HG03432 (cell line): ENCODE data around the gene NXN.
"Not testable (repeated sequence)": the region's sequence is repeated elsewhere in the genome, so short reads cannot be mapped to it uniquely, and the experiment has no call there.

Source experiments
- ATAC-seq: cut with Tn5 transposase; IDR thresholded peaks from one replicate; pipeline ENCODE4 v1.9.1; 2021; ENCODE audit warnings: mild to moderate bottlenecking, moderate library complexity; ENCODE audit not compliant: unreplicated experiment

Gene NXN

DNA sequence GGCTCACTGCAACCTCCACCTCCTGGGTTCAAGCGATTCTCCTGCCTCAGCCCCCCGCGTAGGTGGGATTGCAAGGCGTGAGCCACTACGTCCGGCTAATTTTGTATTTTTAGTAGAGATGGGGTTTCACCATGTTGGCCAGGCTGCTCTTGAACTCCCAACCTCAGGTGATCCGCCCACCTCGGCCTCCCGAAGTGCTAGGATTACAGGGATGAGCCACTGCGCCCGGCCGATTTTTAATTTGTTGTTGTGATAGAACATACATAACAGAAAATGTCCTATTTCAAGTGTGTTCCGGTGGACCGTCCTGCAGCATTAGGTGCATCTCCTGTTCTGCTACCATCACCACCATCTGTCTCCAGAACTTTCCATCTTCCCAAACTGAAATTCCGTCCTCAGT lies 55.3 kb downstream of the NXN start:
- ATAC-seq = not testable (repeated sequence)

DNA sequence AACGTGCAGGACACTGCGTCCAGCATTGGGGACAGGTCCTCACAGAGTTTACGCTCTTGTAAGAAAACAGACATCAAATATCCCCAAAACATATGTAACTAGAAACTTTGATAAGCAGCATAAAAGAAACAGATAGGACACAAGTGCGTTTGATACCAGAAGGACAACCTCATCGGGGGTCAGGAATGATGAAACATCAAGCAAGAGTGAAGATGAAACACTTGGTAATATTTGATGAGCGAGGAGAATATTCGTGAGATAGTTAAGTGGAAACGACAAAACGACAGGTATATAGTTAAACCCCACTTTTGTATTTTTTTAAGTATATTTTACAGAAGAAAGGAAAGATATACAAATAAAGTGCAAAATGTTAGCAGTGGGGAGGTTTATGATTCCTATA lies 55.9 kb downstream of the NXN start:
- no peak for ATAC-seq

DNA sequence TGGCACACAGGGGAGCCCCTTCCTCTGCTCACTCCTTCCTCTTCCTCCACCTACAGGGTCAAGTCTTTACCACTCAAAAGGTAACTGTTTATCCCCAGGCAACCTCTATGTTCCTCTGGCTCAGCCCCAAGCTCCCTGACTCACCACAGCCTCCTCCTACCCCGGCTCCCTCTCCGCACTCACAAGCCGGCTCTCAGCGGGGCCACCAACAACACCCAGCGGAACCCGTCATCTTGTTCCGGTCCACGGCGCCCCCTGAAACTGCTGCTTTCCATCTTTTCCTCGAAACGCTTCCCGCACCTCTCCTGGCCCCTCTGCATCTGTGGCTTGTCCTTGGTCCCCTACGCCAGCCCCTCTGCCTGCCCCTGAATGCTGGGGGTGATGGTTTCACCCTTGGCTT lies 58.4 kb downstream of the NXN start:
- ATAC-seq = no peak

DNA sequence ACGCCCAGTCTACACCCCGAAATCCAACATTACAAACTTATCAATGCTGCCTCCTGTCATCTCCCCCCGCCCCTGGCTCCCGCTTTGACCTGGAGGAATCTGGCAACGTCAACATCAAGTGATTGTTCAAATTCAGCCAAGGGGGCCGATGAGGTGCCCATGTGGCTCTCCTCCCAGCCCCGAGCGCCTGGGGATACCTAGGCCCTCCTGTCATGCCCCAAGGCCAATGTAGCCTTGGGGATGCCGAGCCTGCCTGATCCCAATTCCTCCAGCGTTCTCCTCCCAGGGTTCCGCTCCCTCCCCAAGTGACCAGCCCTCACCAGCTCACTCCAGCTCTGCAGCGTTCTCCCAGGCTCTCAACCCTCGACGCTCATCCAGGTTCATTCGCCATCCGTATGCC lies 59.4 kb downstream of the NXN start:
- ATAC-seq = no peak

DNA sequence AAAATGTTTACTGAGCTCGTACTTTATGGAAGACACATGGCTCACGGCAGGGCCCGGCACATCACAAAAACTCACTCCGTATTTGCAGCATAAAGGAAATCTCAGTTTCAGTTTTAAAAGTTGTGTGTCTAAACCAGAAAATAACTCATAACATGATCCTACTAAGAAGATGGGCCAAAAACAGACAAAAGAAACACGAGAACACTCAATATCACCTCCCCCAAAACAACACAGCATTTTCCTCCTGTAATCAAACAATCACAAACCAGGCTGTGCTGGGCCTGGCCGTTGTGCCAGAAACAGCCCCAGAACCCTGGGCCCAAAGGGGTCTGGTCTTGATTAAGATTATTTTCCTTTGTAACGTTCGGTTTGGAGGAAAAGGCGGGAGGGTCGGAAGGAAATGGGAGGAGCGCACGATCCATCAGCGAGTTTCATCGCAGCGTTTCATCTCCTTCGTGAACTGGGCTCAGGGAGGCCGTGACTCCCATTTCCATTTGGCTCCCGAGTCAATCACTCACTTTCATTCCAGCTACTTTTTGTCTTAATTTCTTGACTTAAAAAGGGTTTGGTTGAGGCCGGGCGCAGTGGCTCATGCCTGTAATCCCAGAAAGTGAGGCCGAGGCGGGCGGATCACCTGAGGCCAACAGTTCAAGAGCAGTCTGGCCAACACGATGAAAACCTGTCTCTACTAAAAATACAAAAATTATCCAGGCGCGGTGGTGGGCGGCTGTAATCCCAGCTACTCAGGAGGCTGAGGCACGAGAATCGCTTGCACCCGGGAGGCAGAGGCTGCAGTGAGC lies 61.4 kb downstream of the NXN start:
- no peak for ATAC-seq

DNA sequence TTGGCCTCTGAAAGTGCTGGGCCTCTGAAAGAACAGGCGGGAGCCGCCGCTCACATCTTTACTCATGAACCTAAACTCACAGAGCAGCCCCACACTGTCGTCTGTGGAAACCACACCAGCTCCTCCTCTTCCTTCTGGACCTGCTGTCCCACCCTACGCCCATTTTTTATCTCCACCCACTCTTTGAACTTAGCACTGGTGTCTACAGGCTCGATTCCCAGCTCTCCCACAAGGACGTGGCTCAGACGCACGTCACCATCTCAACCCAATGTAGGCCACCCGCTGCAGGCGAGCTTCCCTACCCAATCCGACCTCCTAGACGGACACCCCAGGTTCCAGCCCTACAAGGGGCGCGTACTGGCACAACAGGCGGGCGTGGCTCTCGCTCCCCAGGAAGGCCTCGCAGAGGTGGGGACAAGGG lies 62.2 kb downstream of the NXN start:
- no peak for ATAC-seq

DNA sequence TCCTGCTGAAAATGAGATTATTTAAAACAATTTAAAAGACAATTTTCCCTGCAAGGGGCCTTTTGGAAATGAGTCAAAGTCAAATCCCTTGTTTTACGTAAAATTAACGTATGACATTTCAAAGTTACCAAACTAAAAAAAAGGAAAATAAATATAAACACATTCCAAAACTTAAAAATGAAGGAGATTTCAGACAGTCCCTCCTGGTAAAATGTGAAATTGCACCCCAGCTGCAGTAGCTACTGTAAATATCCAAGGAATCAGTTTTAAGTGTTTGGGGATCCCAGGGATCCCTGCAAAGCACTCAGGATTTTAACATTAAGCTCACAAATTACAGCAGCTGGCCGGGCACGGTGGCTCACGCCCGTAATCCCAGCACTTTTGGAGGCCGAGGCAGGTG lies 63.3 kb downstream of the NXN start:
- no peak for ATAC-seq

DNA sequence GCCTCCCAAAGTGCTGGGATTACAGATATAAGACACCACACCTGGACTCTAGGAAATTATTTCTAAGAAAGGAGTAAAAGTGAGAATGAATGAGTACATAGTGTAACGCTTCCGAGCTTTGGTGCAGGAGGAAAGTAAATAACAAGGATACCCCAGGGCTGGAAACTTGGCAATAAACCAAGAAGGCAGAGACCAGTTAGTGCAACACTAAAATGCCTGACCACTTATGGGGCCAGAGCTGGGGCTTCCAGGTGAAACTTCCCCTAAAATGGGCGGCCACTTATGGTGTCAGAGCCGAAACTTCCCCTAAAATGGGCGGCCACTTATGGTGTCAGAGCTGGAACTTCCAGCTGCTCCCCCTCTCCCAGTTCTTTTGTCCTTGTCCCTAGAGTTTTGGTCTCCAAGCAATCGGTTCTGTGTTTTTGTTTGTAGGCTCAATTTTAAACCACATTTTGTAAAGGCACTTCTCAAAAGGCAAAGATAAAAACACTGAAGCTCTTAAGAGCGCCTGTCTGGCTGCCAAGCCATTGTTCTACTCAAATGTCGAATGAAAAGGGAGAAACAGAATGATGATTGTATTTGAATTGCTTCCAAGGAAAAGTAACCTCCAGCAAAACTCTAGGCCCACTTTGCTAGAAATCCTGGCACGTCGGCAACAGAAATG lies 63.9 kb downstream of the NXN start:
- ATAC-seq = no peak

DNA sequence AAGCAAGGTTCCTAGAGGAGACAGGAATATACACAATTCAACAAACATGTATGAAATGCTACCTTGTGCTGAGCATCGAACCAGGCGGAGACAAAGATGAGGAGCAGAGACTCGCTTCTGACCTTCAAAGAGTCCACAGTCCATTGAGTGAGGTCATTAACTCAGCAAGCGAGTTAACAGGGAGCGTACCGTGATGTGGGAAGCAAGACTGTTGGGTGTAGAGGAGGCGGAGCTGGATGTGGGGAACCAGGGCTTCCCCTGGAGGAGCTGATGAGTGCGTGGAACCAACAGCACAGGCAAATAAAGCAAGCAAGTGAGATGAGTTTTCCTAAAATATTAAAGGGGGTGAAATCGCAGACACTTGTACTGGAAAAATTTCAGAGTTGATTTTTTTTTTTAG lies 65.0 kb downstream of the NXN start:
- ATAC-seq = no peak

DNA sequence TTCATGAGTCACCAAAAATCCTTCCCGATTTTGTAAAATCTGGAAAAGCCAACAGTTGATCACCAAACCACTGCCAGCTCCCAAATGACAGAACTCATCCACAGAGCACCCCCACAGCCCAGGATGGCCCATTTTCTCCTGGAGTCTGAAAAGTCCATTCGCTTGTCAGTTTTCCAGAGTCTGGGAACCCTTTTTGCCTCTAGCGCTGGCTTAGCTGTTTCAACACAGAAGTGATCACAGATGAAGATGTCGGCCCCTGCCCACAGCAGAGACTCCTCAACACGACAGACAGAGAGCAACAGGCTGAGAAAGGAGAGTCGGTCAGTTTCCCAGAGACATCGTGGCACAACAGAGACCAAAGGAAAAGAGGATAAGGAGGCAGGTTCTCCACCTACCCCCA lies 66.4 kb downstream of the NXN start:
- ATAC-seq = no peak

DNA sequence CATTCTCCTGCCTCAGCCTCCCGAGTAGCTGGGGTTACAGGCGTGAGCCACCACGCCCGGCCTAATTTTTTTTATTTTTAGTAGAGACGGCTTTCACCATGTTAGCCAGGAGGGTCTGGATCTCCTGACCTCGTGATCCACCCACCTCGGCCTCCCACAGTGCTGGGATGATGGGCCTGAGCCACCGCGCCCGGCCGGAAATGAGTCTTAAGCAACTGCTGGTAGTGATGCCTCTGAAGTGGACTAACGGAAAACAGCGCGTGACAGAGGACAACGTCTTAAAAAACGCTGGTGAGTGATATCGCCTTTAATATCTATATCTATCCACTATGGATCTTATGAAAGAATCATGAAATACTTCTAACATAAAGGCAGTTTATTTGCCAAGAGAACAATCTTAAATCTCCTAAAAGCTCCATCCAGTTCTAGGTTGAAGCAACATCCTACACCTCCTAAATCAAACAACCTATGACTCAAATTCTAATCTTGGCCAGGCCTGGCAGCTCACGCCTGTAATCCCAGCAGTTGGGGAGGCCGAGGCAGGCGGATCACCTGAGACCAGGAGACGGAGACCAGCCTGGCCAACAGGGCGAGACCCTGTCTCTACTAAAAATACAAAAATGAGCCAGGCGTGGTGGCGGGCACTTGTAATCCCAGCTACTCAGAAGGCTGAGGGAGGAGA lies 69.8 kb downstream of the NXN start:
- no peak for ATAC-seq

DNA sequence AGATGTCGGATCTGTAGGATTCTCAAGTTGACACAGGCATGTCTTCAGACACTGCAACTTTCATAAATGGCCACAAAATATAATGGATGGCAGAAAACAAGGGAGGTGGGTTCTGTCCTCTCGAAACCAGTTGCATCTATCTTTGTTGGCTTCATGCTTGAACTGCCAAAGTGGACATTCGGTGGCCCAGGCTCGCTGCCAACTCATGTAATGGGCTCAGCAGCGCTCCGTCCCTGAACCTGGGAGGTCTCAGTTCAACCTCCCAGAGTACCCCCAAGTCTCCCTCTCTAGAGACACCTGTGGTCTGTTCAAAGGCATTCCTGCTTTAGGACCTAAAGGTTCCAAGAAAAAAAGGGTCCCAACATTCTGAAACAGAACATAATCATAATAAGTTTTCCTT lies 71.9 kb downstream of the NXN start:
- no peak for ATAC-seq

DNA sequence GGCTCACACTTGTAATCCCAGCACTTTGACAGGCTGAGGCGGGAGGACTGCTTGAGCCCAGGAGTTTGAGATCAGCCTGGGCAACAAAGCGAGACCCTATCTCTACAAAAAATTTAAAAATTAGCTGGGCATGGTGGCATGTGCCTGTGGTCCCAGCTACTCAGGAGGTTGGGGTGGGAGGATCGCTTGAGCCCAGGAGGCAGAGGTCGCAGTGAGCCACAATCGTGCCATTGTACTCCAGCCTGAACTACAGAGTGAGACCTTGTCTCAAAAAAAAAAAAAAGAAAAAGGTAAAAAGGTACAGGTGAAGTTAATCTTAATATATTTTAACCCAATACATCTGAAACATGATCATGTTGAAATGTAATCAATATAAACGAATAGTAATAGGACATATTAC lies 73.9 kb downstream of the NXN start:
- not testable (repeated sequence) for ATAC-seq

DNA sequence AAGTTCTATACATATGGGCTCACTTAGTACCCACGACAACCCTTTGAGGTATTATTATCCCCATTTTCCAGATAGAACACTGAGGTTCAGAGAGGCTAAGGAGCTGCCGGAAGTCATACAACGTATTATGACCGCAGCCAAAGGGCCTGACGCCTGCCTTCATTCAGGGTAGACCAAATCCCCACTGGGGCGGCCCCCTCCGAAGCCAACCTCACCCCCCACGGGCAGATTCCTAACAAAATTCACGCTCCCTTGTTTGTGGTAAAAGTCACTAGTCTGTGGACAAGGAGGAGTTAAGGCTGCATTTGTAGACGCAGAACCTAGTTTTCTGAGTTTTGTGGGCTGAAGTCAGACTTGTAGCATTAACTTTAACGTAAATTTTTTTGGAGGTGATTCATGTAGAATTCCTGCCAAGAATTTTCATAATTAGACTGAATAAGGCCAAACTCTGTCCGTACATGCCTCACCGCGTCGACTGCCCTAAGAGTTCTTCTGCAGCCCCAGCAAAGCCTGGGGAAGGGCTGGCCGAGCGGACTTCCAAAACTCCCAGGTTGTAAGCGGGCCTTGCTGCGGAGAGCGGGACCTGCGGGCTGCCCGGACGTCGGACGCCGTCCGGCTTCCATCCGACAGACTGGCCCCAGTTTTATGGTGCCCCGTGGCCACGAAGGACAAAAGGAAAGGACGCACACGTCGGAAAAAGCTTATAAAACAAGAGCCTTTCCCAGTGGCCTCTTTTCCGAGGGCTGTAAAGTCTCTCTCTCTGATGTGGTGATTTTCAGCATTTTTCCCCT lies 75.7 kb downstream of the NXN start:
- ATAC-seq = no peak

DNA sequence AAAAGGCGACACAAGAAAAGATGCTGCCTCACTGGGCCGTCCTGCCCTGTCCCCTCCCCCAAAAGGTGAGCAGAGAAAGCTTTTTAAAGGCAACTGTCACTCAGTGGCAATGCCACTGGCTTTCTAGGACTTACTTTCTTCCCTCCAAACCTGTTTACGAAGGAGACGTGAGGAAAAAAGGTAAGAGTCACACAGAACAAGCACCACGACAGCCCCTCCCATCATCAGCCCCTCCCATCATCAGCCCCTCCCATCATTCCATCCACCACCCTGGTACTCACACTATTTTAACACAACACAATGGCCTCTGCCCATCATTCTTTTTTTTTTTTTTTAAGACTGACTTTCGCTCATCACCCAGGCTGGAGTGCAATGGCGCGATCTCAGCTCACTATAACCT lies 77.1 kb downstream of the NXN start:
- ATAC-seq = no peak

DNA sequence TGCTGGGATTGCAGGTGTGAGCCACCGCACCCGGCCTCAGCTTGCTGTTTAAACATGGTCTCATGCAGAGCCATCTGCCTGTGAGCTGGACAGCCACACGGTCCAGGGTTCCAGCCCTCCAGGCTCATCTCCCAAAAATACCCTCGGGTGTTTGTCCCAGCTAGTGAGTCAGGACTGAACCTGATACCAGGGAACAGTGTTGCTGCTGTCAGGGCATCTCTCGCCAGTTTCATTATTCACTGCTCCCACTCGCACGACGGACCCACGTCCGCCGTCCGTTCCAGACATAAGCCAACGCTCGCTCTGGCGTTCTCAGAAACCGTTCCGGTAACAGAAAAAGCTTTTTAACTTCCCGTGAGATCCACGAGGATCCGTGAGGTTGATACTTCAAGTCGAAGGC lies 77.6 kb downstream of the NXN start:
- ATAC-seq = no peak

DNA sequence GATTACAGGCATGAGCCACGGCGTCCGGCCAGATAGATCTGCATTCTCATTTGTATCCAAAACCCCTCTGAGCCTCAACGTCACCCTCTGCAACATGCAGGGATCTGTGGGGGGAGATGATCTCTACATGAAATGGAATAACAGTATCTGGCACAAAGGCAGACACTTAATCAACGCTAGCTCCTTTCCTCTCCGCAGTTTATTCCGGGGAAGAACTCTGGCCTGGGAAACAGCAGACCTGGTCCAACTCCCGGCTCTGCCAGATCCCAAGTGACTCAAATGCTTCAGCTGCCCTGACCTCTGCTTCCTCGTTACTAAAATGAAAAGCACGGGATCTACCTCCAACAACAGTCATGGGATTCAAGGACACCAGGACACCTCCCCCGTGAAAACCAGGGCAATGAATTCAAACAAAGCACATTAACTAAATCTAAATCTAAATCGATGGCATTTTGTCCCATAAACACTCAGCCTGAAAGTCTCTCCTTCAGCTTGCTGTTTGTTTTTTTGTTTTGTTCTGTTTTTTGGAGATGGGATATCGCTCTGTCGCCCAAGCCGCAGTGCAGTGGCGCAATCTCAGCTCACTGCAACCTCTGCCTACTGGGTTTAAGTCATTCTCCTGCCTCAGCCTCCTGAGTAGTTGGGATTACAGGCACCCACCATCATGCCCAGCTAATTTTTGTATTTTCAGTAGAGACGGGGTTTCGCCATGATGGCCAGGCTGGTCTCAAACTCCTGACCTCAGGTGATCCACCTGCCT lies 78.2 kb downstream of the NXN start:
- no peak for ATAC-seq

DNA sequence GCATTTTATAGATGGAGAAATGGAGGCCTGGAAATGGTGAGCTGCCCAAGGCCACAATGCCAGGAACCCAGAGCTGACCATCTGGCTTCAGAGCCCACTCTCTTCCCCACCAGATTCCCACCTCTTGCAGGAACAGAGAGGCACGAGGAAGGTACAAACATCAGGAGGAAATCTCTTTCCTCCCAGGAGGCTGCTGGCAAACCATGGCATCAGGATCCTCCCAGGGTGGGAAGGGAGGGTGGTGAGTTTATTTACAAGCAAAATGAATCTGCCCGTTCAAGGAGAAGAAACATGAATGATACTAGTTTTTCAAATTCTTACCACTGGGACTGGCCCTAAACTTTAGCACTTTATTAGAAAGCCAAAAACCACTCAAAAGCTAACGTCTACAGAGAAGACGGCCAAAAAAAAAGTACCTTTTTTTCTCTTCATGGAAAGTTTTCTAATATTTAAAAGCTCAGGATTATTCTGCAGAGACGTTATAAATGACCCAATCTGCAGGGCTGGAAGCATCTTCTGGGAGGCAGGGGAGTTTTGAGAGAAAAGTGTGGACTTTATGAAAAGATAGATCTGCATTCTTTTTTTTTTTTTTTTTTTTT lies 79.1 kb downstream of the NXN start:
- ATAC-seq = no peak

DNA sequence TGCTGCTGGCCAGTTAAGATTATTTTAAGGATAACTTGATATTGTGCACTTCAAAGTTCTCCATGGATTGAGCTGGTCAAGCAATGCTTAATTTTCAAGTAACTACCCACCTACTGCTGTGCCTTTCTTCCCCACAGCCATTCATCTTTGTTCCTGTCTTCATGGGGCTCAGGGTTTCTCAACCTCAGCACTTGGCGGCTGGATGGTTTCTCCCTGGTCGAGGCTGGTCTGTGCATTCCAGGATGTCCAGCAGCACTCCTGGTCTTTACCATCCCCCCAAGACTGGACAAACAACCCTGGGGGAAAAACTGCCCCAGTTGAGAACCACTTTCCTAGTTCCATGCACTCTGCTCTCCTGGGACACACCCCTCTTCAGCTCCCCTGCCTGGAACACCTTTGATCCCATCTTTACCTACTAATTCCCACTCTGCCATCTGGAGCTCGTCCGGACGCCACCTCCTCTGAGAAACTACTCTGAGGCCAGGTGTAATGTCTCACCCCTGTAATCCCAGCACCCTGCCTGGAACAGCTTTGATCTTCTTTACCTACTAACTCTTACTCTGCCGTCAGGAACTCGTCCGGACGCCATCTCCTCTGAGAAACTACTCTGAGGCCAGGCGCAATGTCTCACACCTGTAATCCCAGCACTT lies 81.5 kb downstream of the NXN start:
- ATAC-seq = no peak
